Neural cell (in vitro differentiated cells): ENCODE data around the gene OCSTAMP. TPM values are rescaled to one million over a fixed set of nuclear protein-coding genes. Genes with fewer than 3 reads are reported as not detected.

ENCODE experiments used
- H2AFZ ChIP-seq: fragments of 200-600, 300-800 bp; sonication (generic), shearing (Covaris generic); 2 replicates; pipeline ENCODE4 v1.6.0; 2014; ENCODE audit warnings: low read depth, mild to moderate bottlenecking, antibody characterized with exemption, low read length, moderate library complexity
- H3F3A ChIP-seq: fragments of 200-600 bp; shearing (Covaris generic); 2 replicates; pipeline ENCODE4 v1.6.1; 2016; ENCODE audit warnings: mild to moderate bottlenecking, moderate library complexity, mixed read lengths, antibody characterized with exemption, low read length; ENCODE audit not compliant: insufficient read depth, poor library complexity, severe bottlenecking
- H3K27ac ChIP-seq: fragments of 200-600, 300-800 bp; sonication (generic), shearing (Covaris generic); 2 replicates; pipeline ENCODE4 v1.5.1; 2014; ENCODE audit warnings: mild to moderate bottlenecking, low read length, moderate library complexity
- H3K27me3 ChIP-seq: fragments of 300-800, 200-600 bp; sonication (generic), shearing (Covaris generic); 2 replicates; pipeline ENCODE4 v1.6.0; 2014; ENCODE audit warnings: mild to moderate bottlenecking, low read depth, low read length, moderate library complexity; ENCODE audit not compliant: insufficient read depth
- H3K36me3 ChIP-seq: fragments of 300-800, 200-600 bp; sonication (generic), shearing (Covaris generic); 2 replicates; pipeline ENCODE4 v1.5.1; 2014; ENCODE audit warnings: mild to moderate bottlenecking, antibody characterized with exemption, low read length, moderate library complexity; ENCODE audit not compliant: insufficient read depth
- H3K4me2 ChIP-seq: fragments of 300-800, 200-600 bp; sonication (generic), shearing (Covaris generic); 2 replicates; pipeline ENCODE4 v1.6.0; 2014; ENCODE audit warnings: mild to moderate bottlenecking, low read length
- H3K4me3 ChIP-seq: fragments of 300-800, 200-600 bp; sonication (generic), shearing (Covaris generic); 2 replicates; pipeline ENCODE4 v1.5.1; 2014; ENCODE audit warnings: mild to moderate bottlenecking, low read length, moderate library complexity
- H3K79me2 ChIP-seq: fragments of 200-600 bp; shearing (Covaris generic); replicated peaks from 2 replicates; pipeline ENCODE4 v1.6.0; 2014; ENCODE audit warnings: mild to moderate bottlenecking, low read length, moderate library complexity; ENCODE audit not compliant: insufficient read depth
- H3K9ac ChIP-seq: fragments of 300-800, 200-600 bp; sonication (generic), shearing (Covaris generic); 2 replicates; pipeline ENCODE4 v1.6.1; 2016; ENCODE audit warnings: mild to moderate bottlenecking, low read length, mixed read lengths
- H3K9me2 ChIP-seq: fragments of 200-600 bp; shearing (Covaris generic); 2 replicates; pipeline ENCODE4 v1.6.1; 2016; ENCODE audit warnings: mild to moderate bottlenecking, low read length, mixed read lengths; ENCODE audit not compliant: insufficient read depth
- H3K9me3 ChIP-seq: fragments of 200-600, 300-800 bp; sonication (generic), shearing (Covaris generic); 2 replicates; pipeline ENCODE4 v1.6.1; 2016; ENCODE audit warnings: mild to moderate bottlenecking, mixed run types, low read length, moderate library complexity, mixed read lengths
- H4K20me1 ChIP-seq: fragments of 200-600 bp; shearing (Covaris generic); 2 replicates; pipeline ENCODE4 v1.6.1; 2016; ENCODE audit warnings: mild to moderate bottlenecking, mixed run types; ENCODE audit not compliant: insufficient read depth
- EP300 ChIP-seq: fragments of 450-650 bp; conservative IDR thresholded peaks from 2 replicates; pipeline ENCODE4 v1.6.1; 2014; ENCODE audit warnings: antibody characterized with exemption, mild to moderate bottlenecking, moderate library complexity; ENCODE audit not compliant: poor library complexity, severe bottlenecking
- EZH2 ChIP-seq: fragments of 200-600, 300-800 bp; shearing (Covaris generic), sonication (generic); IDR thresholded peaks from 2 replicates; pipeline ENCODE4 v1.6.1; 2014; ENCODE audit warnings: antibody characterized with exemption, low read length, borderline replicate concordance, mild to moderate bottlenecking; ENCODE audit not compliant: insufficient read depth, poor library complexity, severe bottlenecking
- MXI1 ChIP-seq: fragments of 450-650 bp; conservative IDR thresholded peaks from 2 replicates; pipeline ENCODE4 v1.6.1; 2014; ENCODE audit warnings: antibody characterized with exemption, mild to moderate bottlenecking; ENCODE audit not compliant: poor library complexity, severe bottlenecking
- POLR2AphosphoS5 ChIP-seq: IDR thresholded peaks from 2 replicates; pipeline ENCODE4 v1.6.1; 2012
- RAD21 ChIP-seq: fragments of 450-650 bp; conservative IDR thresholded peaks from 2 replicates; pipeline ENCODE4 v1.6.1; 2014; ENCODE audit warnings: antibody characterized with exemption, mild to moderate bottlenecking, moderate library complexity
- REST ChIP-seq: IDR thresholded peaks from 2 replicates; pipeline ENCODE4 v1.6.1; 2012; ENCODE audit warnings: borderline replicate concordance
- SMC3 ChIP-seq: fragments of 450-650 bp; conservative IDR thresholded peaks from 2 replicates; pipeline ENCODE4 v1.6.1; 2014; ENCODE audit warnings: antibody characterized with exemption, mild to moderate bottlenecking, moderate library complexity; ENCODE audit not compliant: poor library complexity
- TAF1 ChIP-seq: IDR thresholded peaks from 2 replicates; pipeline ENCODE4 v1.6.1; 2012; ENCODE audit warnings: low read depth
- polyA plus RNA-seq: library from polyadenylated mRNA; depleted of rRNA; stranded (reverse); fragments of >200 nt; gene quantifications from 2 replicates; pipeline ENCODE4 v1.2.3, GENCODE V29; 2014
- TF ChIP-seq, protein P1 (sequence below): fragments of 450-650 bp; IDR thresholded peaks from 2 replicates; pipeline ENCODE4 v1.5.1; 2014; ENCODE audit warnings: antibody characterized with exemption, mild to moderate bottlenecking, moderate library complexity; ENCODE audit not compliant: poor library complexity, severe bottlenecking

OCSTAMP gene
- polyA plus RNA-seq, 1 donor from 2014 or later, result not detected

DNA sequence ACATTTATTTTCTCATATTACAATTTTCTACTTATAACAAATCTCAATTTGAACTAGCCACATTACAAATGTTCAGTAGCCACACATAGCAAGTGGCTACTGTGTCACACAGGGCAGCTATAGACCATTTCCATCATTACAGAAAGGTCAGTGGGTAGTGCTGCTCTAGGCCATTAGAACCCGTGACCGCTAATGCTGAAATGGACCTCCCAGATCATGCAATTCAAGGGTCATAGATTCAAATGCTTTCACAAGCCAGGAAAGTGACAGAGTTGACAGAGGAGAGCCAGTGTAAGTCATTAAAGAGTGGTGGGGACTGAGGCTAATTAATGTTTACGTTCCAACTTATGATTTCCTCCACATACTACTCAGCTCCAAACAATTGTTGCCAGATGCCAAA, 3.5 kb upstream of the OCSTAMP start:
- Histone ChIP-seq H3K79me2 (no peaks in the 10 kb centered on the region), H3K36me3 (no peaks in the 10 kb centered on the region), H3K4me3 (no peak overlapping the region), H3K27ac (no peak overlapping the region), H2AFZ (no peak overlapping the region), H3K27me3 (no peaks in the 10 kb centered on the region), H3K9me2 (no peaks in the 10 kb centered on the region), H3K4me2 (no peak overlapping the region), H4K20me1 (no peaks in the 10 kb centered on the region), H3F3A (no peaks in the 10 kb centered on the region), H3K9me3 (no peaks in the 10 kb centered on the region), H3K9ac (no peak overlapping the region)
- TF ChIP-seq MXI1 (no peak), EP300 (no peak), TAF1 (no peak), SMC3 (no peak), REST (no peak), POLR2AphosphoS5 (no peak), RAD21 (no peak), EZH2 (no peak)
- TF ChIP-seq, protein P1, sequence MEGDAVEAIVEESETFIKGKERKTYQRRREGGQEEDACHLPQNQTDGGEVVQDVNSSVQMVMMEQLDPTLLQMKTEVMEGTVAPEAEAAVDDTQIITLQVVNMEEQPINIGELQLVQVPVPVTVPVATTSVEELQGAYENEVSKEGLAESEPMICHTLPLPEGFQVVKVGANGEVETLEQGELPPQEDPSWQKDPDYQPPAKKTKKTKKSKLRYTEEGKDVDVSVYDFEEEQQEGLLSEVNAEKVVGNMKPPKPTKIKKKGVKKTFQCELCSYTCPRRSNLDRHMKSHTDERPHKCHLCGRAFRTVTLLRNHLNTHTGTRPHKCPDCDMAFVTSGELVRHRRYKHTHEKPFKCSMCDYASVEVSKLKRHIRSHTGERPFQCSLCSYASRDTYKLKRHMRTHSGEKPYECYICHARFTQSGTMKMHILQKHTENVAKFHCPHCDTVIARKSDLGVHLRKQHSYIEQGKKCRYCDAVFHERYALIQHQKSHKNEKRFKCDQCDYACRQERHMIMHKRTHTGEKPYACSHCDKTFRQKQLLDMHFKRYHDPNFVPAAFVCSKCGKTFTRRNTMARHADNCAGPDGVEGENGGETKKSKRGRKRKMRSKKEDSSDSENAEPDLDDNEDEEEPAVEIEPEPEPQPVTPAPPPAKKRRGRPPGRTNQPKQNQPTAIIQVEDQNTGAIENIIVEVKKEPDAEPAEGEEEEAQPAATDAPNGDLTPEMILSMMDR, result no peak

DNA sequence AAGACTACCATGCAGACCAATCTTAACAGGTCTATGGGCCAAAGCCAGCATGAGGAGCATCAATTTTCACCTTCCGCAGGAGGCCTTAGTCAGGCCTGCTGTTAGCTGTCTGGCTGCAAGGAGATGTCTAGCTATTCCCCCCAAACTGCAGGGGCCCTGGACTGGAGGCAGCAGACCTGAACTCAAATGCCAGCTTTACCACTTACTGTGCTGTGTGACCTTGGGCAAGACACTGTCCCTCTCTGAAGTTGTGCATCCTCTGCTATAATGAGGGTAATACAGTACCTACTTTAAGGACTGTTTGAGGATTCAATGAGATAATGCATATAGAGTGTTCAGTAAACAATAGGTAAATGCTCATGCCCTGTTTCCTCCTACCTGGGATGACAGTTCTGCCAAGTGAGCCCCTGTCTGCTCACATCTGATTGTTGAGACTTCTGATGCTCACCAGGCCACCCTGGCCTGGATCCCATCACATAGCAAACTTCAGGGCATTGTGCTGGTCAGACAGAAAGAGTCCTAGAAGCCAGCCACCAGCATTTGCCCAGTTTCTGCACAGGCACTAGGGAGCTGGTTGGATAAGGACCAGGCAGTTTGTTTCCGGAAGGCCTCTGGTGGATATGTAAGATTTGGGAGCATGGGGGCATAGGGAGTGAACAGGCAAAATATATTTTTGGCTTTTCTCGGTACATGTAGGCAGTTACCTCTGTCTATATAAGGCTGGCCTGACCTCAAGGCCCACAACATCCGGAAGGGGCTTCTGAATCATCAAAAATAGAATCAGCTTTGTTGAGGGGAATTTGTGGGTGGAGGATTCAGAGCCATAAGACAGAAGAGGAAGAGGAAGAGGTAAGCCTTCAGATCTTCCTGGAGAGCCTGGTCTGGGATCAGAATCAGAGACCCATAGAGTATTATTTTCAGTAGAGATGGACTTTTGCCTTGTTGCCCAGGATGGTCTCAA, 2.3 kb upstream of the OCSTAMP start:
- no peak overlapping the region for H3K27ac ChIP-seq
- TF ChIP-seq, protein P1, result no peak
- TF ChIP-seq RAD21 (no peak), SMC3 (no peak), EZH2 (no peak), EP300 (no peak), MXI1 (no peak), REST (no peak), POLR2AphosphoS5 (no peak), TAF1 (no peak)

More for the DNA sequence above, 2.3 kb upstream of the OCSTAMP start:
- Histone ChIP-seq H3K4me2 (no peak overlapping the region), H3K4me3 (no peak overlapping the region), H2AFZ (no peak overlapping the region), H3F3A (no peaks in the 10 kb centered on the region), H3K36me3 (no peaks in the 10 kb centered on the region), H4K20me1 (no peaks in the 10 kb centered on the region), H3K9me2 (no peaks in the 10 kb centered on the region), H3K9me3 (no peaks in the 10 kb centered on the region), H3K79me2 (no peaks in the 10 kb centered on the region), H3K27me3 (no peaks in the 10 kb centered on the region), H3K9ac (no peak overlapping the region)
